Measurements from ENCODE around the gene SLC4A2. TPM values are rescaled to one million over a fixed set of nuclear protein-coding genes. Genes with fewer than 3 reads are reported as not detected.

SLC4A2 gene
- total RNA-seq, 1 donor = 65.4 TPM

DNA sequence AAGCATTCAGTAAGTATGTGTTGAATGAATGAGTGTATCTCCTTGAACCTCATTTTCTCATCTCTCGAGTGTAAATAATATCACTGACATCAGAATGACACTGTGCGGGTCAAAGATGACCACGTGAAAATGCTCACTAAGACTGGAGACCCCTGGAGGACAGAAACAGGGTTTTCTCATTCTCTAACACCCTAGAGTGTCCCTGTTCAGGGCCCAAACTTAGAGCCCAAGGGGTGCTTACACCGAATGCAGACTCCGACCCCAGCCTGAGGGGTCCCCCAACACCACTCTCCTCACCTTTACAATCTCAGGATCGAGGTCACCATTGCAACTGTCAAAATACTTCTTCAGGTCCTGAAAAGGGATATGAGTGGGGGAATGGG is 3.1 kb upstream of the SLC4A2 start:
- TF ChIP-seq, protein P1, sequence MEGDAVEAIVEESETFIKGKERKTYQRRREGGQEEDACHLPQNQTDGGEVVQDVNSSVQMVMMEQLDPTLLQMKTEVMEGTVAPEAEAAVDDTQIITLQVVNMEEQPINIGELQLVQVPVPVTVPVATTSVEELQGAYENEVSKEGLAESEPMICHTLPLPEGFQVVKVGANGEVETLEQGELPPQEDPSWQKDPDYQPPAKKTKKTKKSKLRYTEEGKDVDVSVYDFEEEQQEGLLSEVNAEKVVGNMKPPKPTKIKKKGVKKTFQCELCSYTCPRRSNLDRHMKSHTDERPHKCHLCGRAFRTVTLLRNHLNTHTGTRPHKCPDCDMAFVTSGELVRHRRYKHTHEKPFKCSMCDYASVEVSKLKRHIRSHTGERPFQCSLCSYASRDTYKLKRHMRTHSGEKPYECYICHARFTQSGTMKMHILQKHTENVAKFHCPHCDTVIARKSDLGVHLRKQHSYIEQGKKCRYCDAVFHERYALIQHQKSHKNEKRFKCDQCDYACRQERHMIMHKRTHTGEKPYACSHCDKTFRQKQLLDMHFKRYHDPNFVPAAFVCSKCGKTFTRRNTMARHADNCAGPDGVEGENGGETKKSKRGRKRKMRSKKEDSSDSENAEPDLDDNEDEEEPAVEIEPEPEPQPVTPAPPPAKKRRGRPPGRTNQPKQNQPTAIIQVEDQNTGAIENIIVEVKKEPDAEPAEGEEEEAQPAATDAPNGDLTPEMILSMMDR (IDR thresholded peaks at IDR 0.05; ENCODE audit: insufficient read depth, low read length) = no peak
- DNase-seq (ENCODE audit: low read depth) = no peak
- H3K4me3 ChIP-seq (ENCODE audit: low read depth, low read length) = no peak overlapping the region

- peak overlapping the region; percentile 94 for H3K4me3 ChIP-seq (ENCODE audit: low read depth, low read length)
- no peak for DNase-seq (ENCODE audit: low read depth)
- TF ChIP-seq, protein P1 (IDR thresholded peaks at IDR 0.05; ENCODE audit: insufficient read depth, low read length) = no peak
Observed at GRCh38 chr7:151056666-151057505, 2.5 kb upstream of the SLC4A2 start.

DNA sequence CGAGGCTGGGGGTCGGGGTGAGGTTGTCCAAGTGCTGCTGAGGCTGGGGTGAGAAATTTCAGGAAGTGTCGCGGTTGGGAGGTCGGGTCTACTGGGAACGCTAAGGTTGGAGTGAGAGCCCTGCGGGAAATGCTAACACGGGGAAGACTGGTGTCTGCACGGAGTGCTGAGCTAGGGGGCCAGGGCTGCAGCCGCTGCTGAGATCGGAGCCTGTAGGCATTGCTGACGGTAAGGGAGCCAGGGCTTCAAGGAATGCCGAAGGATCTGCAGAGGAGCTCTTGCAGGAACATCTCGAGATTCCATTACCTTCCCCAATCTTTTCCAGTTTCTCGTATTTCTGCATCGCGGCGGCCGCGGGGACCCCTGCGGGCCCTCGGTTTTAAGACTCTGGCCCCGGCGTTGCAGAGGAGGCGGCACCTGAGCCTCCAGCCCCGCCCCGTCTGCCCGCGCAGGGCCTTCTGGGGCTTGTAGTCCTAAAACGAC is 1.8 kb upstream of the SLC4A2 start, which contains the start of gene CDK5:
Gene CDK5, minus strand, starts transcription at position 392 of the 483 bp plus-strand sequence. Its CDS starts 49 bp downstream, at position 343.
- TF ChIP-seq, protein P1 (IDR thresholded peaks at IDR 0.05; ENCODE audit: insufficient read depth, low read length) = no peak
- H3K4me3 ChIP-seq (ENCODE audit: low read depth, low read length) = peak within 1 kb of the TSS; percentile 94
- DNase-seq (ENCODE audit: low read depth) = no peak

GRCh38 chr7:151057989-151058780 is 1.2 kb upstream of the SLC4A2 start:
- peak overlapping the region; percentile 82 for H3K4me3 ChIP-seq (ENCODE audit: low read depth, low read length)
- TF ChIP-seq, protein P1 (IDR thresholded peaks at IDR 0.05; ENCODE audit: insufficient read depth, low read length) = no peak
- DNase-seq (ENCODE audit: low read depth) = peak; percentile 100

DNA sequence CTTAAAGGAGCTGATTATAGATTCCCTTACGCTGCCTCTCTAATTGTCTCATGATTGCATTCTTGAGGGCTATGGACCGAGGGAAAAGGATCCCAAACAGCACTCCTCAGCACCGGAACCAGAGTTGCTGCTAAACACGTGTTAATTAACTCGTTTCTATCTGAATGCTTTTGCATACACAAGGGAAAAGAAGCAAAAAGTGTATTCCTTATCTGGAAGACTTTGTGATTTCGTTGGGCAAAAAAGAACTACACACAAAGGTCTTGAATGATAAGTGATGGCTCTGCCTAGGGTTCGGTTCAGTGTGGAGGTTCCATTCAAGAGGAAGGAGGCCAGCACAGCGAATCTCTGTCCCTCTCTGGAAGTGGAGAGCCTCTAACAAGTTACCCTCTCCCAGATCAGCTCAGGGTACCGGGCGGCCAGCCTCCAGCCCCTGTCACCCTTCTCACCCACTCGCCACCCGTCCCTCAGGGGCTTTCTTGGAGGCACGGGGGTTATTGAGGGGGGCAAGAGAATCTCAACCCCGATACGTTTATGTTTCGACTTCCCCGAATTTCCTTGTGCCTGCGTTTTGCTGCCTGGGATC is 515 bp upstream of the SLC4A2 start:
- DNase-seq (ENCODE audit: low read depth) = peak; percentile 32
- TF ChIP-seq, protein P1 (IDR thresholded peaks at IDR 0.05; ENCODE audit: insufficient read depth, low read length) = no peak

DNA sequence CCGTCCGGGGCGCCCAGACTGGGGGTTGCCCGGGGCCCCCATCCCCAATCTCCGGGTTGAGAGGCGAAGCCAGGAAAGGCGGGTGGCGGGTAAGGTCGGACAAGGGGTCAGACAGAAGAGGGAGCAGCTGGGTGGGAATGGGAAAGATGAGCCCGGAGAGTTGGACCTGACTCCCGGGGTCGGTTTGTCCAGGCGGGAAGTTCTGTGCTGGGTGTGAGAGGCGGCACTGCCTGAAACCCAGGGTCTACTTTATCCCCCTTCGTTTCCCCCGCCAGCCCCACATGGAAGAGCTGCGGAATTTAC is 675 bp downstream of the SLC4A2 start:
- TF ChIP-seq, protein P1 (IDR thresholded peaks at IDR 0.05; ENCODE audit: insufficient read depth, low read length) = no peak
- H3K4me3 ChIP-seq (ENCODE audit: low read depth, low read length) = peak overlapping the region; percentile 82
- no peak for DNase-seq (ENCODE audit: low read depth)

More for the DNA sequence above, 515 bp upstream of the SLC4A2 start:
- peak overlapping the region; percentile 82 for H3K4me3 ChIP-seq (ENCODE audit: low read depth, low read length)

Data from fibroblast of the aortic adventitia (primary cell).